ENCODE data around the gene EEF1AKMT2. TPM values are rescaled to one million over a fixed set of nuclear protein-coding genes. Genes with fewer than 3 reads are reported as not detected.

EEF1AKMT2 gene
- total RNA-seq, 1 experiment from 2014 or later, result 18.4 TPM

DNA sequence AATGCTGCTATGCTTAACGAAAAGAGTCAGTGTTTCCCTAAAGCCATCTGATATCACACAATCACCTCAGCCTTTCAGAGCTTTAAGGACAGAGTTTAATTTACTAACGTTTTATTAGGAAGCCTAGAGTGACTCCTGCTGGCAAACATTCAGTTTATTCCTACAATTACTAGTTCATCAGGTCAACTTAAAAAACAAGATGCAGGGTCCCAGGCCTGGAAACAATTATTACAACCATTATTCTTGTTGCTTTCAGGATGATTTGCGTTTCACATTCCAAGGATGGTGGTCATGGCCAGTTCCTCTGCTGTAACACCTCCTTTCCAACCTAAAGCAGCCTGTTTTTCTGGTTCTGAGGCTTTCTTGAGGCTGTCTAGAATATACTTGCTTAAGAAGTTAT lies 46.0 kb downstream of the EEF1AKMT2 start:
- Histone ChIP-seq H3K36me3 (ENCODE audit: low read depth) (no peaks in the 10 kb centered on the region), H3K79me2 (ENCODE audit: low read depth) (peaks cover 11% of the 10 kb centered on the region), H2AFZ (no peak overlapping the region), H3K27me3 (ENCODE audit: insufficient read depth, low read depth) (no peaks in the 10 kb centered on the region), H3K9me3 (ENCODE audit: insufficient read depth, low read depth) (no peaks in the 10 kb centered on the region), H3K4me2 (peak overlapping the region; percentile 72), H3K9me2 (ENCODE audit: insufficient read depth) (no peaks in the 10 kb centered on the region), H3K27ac (peak overlapping the region; percentile 68), H4K20me1 (ENCODE audit: insufficient read depth) (peaks cover 5% of the 10 kb centered on the region), H3F3A (ENCODE audit: insufficient read depth, low read depth) (peaks cover 20% of the 10 kb centered on the region), H3K4me1 (replicated peaks; ENCODE audit: insufficient read depth) (peaks cover 44% of the 10 kb centered on the region), H3K4me3 (peak overlapping the region; percentile 46; the same call in 1 of the 2 replicates)
- intact Hi-C loops (cut with micrococcal nuclease; ENCODE audit: unreplicated experiment), result loop anchor here (2.0 to 10.0 kb wide), 3 partner anchors 331 to 751 kb away; partner anchors contain the start of gene OAT
- ChIA-PET POLR2A (ENCODE audit: unreplicated experiment) (no interaction called here), CTCF (interaction anchor here (0.6 to 1.3 kb wide), 4 partner anchors 40 to 212 kb away, joined by 3 to 5 read pairs (median 3); no protein-coding TSS in a partner anchor)
- TF ChIP-seq, protein P1, sequence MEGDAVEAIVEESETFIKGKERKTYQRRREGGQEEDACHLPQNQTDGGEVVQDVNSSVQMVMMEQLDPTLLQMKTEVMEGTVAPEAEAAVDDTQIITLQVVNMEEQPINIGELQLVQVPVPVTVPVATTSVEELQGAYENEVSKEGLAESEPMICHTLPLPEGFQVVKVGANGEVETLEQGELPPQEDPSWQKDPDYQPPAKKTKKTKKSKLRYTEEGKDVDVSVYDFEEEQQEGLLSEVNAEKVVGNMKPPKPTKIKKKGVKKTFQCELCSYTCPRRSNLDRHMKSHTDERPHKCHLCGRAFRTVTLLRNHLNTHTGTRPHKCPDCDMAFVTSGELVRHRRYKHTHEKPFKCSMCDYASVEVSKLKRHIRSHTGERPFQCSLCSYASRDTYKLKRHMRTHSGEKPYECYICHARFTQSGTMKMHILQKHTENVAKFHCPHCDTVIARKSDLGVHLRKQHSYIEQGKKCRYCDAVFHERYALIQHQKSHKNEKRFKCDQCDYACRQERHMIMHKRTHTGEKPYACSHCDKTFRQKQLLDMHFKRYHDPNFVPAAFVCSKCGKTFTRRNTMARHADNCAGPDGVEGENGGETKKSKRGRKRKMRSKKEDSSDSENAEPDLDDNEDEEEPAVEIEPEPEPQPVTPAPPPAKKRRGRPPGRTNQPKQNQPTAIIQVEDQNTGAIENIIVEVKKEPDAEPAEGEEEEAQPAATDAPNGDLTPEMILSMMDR (conservative IDR thresholded peaks at IDR 0.05), result peak; percentile 43
- TF ChIP-seq EZH2 (IDR thresholded peaks at IDR 0.05; ENCODE audit: low read depth), result no peak
- BruUV-seq (replicated peaks), result no TSS peak
- peak; percentile 34 to 90 for DNase-seq

- ChIA-PET POLR2A (ENCODE audit: unreplicated experiment) (no interaction called here), CTCF (interaction anchor here (0.6 to 1.3 kb wide), 4 partner anchors 39 to 211 kb away, joined by 3 to 5 read pairs (median 3); no protein-coding TSS in a partner anchor)
- TF ChIP-seq, protein P1 (conservative IDR thresholded peaks at IDR 0.05), result no peak
- no peak for TF ChIP-seq EZH2 (IDR thresholded peaks at IDR 0.05; ENCODE audit: low read depth)
- peak overlapping the region; percentile 46 for H3K4me3 ChIP-seq
- no peaks in the 10 kb centered on the region for H3K9me2 ChIP-seq (ENCODE audit: insufficient read depth)
- no peaks in the 10 kb centered on the region for H3K36me3 ChIP-seq (ENCODE audit: low read depth)
- H3K27me3 ChIP-seq (ENCODE audit: insufficient read depth, low read depth), result no peaks in the 10 kb centered on the region
- peaks cover 44% of the 10 kb centered on the region for H3K4me1 ChIP-seq (replicated peaks; ENCODE audit: insufficient read depth)
- H3K9me3 ChIP-seq (ENCODE audit: insufficient read depth, low read depth), result no peaks in the 10 kb centered on the region
- H4K20me1 ChIP-seq (ENCODE audit: insufficient read depth), result peaks cover 5% of the 10 kb centered on the region
- peaks cover 20% of the 10 kb centered on the region for H3F3A ChIP-seq (ENCODE audit: insufficient read depth, low read depth)
- H3K27ac ChIP-seq, result peak overlapping the region; percentile 68
- BruUV-seq (replicated peaks), result no TSS peak
- intact Hi-C loops (cut with micrococcal nuclease; ENCODE audit: unreplicated experiment), result loop anchor here (2.0 to 10.0 kb wide), 3 partner anchors 330 to 750 kb away; partner anchors contain the start of gene OAT
- H2AFZ ChIP-seq, result no peak overlapping the region
- no peak for DNase-seq
- peaks cover 11% of the 10 kb centered on the region for H3K79me2 ChIP-seq (ENCODE audit: low read depth)
- peak overlapping the region; percentile 72 for H3K4me2 ChIP-seq
These were observed 46.4 kb downstream of the EEF1AKMT2 start for GRCh38 chr10:124745252-124745651.

DNA sequence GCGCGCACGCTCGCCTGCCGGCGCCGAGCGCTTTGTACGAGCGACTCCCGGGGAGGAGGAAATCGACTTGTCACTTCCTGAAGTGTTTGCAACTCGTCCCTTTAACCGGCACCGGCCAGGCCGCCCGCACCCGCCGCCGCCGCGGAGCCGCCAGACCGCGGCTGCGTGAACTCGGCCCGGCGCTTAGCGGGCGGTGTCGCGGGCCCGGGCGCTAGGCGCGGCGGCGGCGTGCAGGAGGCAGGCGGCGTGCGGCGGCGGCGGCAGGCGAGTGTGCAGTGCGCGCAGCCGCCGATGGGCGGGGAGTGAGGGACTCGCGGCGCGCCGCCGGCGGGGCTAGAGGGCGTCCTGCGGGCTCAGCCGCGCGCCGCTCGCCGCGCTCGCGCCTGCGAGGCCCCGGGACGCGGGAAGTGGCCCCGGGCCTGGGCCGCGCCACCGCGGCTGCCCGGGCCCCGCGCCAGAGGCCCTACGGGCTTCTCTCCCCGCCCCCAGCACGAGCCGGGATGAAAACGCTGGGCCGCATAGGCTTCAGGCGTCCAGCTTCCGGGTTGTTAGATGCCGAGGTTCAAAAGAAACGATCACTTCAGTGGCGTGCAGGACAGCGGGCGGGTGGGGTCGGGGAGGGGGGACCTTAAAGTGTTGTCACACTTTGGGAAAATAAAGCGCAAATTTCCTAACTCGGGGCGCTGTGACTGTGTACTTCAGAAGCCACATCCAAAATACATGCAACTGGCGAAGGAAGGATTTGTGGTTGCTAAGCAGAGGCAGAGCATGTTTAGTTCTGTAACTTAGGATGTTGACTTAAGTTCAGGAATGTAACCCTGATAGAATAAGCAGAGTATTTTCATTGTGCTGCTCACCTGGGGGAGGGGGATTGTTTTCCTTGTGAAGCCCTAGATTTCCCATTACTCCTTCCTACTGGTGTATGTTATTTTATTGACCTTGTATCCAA lies 47.3 kb downstream of the EEF1AKMT2 start, which contains the start of gene FAM53B:
Gene FAM53B, minus strand, starts transcription at position 277 of the 949 bp plus-strand sequence. CDS start 37,665 bp downstream, outside the sequence.
- peak within 1 kb of the TSS; percentile 68 for H3K27ac ChIP-seq
- no peaks in the 10 kb centered on the region for H3K36me3 ChIP-seq (ENCODE audit: low read depth)
- H3K4me1 ChIP-seq (replicated peaks; ENCODE audit: insufficient read depth), result peaks cover 44% of the 10 kb centered on the region
- intact Hi-C loops (cut with micrococcal nuclease; ENCODE audit: unreplicated experiment), result loop anchor here (2.0 to 10.0 kb wide), 6 partner anchors 48 to 1162 kb away; partner anchors contain the start of genes EEF1AKMT2 and OAT
- H3F3A ChIP-seq (ENCODE audit: insufficient read depth, low read depth), result peaks cover 20% of the 10 kb centered on the region
- no peaks in the 10 kb centered on the region for H3K9me3 ChIP-seq (ENCODE audit: insufficient read depth, low read depth)
- peak; percentile 72 to 83 for DNase-seq
- H3K79me2 ChIP-seq (ENCODE audit: low read depth), result peaks cover 17% of the 10 kb centered on the region
- H3K4me2 ChIP-seq, result peak within 1 kb of the TSS; percentile 85
- no peaks in the 10 kb centered on the region for H3K27me3 ChIP-seq (ENCODE audit: insufficient read depth, low read depth)
- peak within 1 kb of the TSS; percentile 73 for H3K4me3 ChIP-seq
- TF ChIP-seq, protein P1 (conservative IDR thresholded peaks at IDR 0.05), result no peak
- TF ChIP-seq EZH2 (IDR thresholded peaks at IDR 0.05; ENCODE audit: low read depth), result no peak
- TSS peak; percentile 47 for BruUV-seq (replicated peaks)
- POLR2A ChIA-PET (ENCODE audit: unreplicated experiment), result no interaction called here
- CTCF ChIA-PET, result interaction anchor here (0.7 to 0.9 kb wide), 2 partner anchors 39 to 327 kb away, joined by 3 read pairs; no protein-coding TSS in a partner anchor
- peaks cover 5% of the 10 kb centered on the region for H4K20me1 ChIP-seq (ENCODE audit: insufficient read depth)
- peak within 1 kb of the TSS; percentile 81 for H2AFZ ChIP-seq
- H3K9me2 ChIP-seq (ENCODE audit: insufficient read depth), result no peaks in the 10 kb centered on the region

Data from PC-9 (cell line).